Measurements from ENCODE around the gene ZMIZ1.

ZMIZ1 gene

DNA sequence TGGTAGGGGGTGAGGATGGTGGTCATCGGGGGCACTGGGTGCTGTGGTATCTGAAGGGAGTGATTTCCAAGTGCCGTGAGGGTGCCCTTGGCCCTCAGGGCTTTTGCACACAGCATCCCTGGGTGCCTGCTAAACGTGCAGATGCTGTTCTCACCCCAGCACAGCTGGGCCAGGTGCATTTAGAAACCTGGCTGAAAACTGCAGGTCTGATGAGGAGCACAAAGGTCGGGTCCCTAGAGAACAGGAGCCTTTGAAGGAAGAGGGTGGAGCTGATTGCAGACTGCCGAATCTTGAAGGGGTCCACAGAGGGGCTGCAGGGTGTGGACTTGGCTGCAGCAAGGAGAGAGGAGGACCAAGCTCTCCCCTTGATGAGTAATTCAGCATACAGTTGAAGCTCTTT, 32.0 kb downstream of the ZMIZ1 start:
- DNase-seq (ENCODE audit: low read depth) = no peak

DNA sequence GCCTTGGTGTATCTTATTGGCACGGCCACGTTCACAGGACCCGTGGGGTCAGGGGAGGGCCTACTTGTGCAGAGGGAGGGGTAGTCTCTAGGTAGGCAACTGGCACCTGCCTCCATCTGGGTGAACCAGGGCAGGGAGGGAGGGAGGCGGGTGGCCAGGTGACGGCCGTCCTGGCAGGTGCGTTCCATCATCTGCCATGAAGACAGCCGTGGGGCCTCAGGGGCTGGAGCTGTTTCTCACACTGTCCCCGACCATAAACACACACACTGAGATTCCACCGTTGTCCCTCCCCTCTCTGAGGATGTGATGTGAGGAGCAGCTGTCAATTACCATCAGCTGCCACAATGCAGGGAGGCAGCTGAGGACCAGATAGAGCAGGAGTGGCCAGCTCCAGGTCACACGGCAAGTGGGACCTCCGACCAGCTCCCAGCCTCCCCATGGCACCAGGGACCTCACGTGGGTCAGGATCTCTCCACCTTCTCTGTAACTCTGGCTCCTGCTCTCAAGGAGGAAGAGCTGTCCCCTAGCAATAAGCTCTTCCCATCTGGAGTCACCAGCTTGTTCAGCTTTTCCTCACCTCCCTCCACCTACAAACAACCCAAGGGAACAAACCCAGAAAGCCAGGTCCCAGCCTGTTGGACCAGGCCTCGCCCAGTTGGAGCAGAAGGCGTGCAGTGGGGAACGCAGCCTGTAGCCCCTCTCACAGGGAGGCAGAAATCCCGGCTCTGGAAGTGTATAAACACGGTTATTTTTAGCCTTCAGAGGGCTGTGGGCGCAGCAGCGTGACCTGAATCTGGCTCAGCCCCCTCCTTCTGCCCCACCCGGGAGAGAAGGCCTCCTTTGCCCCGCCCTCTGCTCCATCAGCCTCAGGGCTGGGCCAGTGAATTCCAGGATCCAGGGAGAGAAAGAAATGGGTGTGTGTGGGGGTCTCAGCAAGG, 33.1 kb downstream of the ZMIZ1 start:
- no peak for DNase-seq (ENCODE audit: low read depth)

DNA sequence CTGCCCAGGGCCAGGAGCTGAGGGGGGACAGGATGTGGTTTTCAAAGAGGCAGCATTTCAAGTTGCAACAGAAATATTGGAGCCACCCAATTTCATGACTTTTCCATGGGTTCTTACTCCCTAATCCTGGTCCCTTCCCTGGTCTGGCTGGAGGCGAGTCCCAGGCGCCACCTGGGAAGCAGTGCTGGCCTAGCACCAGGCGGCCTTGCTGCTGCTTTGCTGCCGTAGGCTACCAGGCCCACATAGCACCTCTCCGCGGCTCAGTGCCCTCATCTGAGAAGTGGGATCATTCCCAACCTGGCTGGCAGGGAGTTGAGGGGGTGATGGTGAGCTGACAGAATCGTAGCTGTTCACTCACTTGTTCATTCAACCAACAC, 33.7 kb downstream of the ZMIZ1 start:
- DNase-seq (ENCODE audit: low read depth) = no peak

DNA sequence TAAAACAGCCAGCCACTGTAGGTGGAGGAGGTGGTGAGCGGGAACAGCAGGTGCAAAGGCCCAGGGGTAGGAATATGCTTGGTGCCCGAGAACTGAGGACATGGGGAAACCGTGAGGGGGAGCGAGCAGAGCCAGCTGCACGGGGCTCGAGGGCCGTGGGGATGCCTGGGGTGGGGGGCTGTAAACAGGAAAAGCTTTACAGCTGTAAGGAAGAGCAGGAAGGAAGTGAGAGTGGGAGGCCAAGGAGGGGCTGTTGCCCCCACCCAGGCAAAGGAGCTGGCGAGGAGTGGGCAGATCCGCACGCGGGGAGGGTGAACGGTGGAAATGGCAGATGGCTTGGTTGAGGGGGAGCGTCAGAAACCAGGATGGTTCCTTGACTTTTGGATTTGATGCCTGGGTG, 34.4 kb downstream of the ZMIZ1 start:
- no peak for DNase-seq (ENCODE audit: low read depth)

DNA sequence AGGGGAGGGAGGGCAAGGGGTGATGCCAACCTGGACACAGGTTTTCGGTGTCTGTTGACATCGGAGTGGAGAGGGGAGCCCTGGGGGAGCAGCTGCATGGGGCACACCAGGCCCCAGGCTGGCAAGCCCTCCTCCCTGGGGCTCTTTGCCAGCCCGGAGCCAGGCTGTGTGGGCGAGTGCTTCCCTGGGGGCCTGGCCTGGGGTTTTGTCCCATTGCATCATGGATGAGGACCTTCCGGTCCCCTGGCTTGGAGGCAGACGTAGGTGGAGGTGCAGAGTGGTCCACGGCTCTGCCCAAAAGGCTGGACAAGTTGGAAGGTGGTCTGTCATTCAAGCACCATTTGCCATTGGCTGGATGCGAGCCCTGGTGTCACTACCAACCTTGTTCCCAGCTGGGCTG, 34.8 kb downstream of the ZMIZ1 start:
- DNase-seq (ENCODE audit: low read depth) = no peak

DNA sequence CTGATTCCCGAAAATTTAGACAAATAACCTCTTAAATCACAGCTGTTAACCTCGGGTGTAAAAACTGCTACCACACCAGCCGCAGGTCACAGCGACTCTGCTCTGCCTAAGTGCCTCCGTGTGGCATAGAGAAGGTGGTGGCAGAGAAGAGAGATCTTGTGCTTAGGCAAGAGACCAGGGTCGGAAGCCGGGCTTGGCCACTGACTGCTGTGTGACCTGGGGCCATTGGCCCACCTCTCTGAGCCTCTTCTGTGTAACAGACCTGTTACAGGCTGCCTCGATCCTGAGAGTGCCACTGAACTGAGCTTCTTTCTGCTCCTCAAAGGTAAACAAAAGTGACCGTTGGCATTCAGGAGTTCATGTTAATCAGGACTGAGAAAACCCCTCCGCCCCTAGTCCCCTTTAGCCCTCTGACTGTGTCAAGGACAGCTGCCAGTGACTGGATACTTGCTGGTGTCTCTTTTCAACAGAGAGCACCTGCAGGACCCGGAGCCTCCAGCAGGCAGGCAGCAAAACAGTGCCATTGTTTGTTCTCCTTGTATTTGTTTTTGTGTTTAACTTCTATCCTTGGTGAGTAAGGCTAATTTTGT, 36.5 kb downstream of the ZMIZ1 start:
- no peak for DNase-seq (ENCODE audit: low read depth)

DNA sequence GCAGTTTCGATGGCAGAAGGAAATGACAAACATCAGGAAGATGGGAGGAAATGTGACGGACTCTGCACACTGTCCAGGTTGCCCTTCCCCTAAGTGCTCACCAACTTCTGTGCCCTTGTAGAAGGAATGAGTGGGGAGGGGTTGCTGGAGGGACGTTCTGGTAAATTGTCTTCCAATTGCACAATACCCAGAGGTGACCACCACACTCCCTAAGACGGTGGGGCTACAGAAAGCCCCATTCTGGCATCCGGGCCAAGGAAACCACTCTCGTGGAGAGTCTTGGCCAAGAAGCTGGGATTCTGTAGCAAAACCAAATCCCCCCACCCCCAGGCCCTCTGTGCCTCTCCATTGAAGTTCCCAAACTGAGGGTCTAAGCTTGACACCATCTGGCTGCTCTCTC, 37.1 kb downstream of the ZMIZ1 start:
- DNase-seq (ENCODE audit: low read depth) = no peak

DNA sequence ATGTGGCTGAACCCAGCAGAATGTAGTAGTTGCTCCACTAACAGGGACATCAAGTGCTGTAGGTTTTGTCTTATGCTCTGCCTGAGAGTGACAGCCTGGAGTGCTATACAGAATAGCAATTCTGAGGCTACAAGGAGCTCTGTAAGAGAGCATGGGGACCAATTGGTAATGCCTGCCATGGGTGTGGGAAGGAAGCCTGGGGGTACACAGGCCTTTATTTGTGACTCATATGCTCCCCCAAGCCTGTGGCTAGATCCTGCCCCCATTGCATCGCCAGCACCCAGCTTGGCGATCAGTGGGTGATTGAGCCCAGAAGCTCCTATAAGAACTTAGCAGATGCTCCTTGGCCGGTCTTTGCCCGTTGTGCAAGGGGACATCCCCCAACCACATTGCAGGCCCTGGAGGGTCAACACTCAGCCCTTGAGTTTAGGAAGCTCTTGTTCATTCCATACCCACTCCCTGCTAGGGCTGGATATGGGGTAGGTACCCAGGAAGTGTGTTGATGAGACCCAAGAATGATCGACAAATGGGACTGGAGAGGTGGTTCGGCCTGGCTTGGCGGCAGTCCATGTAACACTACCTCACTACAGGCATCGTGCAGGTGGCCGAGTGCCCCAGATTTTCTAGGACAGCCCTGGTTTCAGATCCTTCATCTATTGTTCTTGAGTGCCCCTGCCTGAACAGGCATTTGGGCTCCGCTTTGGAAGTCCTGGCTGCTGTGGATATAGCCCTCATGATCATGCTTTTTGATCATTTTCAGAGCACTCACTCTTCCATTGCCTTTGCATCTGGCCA, 37.7 kb downstream of the ZMIZ1 start:
- no peak for DNase-seq (ENCODE audit: low read depth)

DNA sequence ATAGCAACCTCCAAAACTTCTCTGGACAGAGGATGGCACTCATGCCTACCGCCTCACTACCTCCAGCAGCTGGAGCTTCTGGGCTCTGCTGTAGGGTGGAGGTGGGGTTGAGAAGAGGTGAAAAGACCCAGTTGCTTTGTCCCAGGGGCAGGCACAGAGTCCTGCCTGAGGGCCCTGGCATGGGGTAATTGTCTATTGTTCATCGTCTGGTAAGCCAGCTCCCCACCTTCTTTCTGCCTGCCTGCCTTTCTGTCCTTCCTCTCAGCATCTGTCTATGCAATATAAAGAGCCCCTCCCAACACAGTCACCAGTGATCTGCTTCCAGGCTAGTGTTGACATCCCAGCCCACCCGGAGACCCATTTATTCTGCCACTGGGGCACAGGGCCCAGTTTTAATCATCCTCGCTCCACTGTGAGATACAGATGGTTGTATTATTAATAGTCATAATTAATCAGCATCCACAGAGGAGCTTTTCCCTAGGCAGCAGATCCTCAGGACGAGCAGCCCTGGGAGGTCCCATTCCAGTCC, 39.0 kb downstream of the ZMIZ1 start:
- no peak for DNase-seq (ENCODE audit: low read depth)

DNA sequence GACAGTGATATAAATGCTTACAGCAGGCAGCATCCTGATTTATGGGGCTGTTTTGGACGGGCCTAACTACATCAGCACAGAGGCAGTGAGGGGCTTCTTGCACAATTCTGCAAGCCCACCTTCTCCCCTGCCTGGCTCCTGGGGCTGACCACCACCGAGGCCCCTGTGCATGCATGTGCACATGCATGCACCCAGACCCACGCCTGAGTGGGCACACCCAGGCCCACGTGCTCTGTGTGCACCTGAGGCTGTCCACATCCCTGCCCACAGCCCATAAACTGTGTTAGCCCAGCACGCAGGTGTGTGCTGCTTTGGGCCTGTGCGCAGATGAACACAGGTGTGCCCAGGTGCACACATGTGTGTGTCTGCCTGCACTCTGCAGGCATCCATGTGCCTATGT, 40.0 kb downstream of the ZMIZ1 start:
- no peak for DNase-seq (ENCODE audit: low read depth)

DNA sequence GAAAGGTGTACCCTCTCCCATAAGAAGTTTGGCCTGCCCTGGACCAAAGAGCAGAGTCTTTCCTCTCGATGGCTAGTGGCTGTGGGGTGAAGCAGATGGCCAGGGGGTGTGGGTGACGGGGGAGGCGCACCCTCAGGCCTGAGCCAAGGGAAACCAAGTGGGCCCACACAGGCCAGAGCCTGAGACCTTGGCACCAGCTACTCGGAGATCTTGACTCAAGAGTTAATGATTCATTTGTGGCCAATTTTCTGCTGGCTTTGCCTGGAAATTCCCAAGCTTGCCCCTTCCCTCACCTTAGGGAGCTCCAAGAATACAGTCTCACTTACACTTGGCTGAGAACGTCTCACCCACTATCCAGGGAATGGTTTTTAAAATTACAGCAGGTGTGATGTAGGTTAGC, 42.7 kb downstream of the ZMIZ1 start:
- no peak for DNase-seq (ENCODE audit: low read depth)

DNA sequence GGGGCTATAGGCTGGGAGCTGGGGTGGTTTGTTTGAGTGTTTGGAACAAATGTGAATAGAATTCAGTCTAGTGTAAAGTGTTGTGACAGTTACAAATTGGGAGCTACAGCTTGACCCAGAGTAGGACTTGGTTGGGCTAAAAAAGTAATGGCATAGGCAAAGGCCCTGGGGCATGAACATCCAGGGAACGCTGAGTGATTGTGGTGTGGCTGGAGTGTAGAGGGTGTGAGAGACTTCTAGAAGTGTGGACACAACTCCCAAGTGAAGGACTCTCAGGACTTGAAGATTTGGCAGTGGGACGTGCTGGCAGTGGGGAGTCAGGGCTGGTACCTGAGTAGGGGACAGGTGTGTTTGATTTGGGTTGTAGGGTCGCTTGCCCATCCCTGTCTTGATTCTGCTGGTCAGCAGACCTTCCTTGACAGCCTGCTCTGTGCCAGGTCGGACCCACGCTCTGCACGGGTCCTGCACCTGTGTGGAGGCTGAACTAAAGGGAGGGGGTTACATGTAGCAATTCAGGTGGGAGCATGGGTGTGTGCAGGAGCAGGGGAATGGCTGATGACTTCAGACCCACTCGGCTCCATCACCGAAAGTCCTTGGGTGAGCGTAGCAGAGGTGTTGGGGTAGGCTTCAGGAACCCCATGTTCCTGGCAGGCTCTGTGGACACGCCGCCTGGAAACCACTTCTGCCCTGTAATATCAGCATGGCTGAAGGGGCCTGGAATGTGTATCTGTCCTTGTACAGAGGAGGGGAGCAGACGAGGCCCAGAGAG, 43.3 kb downstream of the ZMIZ1 start:
- DNase-seq (ENCODE audit: low read depth) = no peak

DNA sequence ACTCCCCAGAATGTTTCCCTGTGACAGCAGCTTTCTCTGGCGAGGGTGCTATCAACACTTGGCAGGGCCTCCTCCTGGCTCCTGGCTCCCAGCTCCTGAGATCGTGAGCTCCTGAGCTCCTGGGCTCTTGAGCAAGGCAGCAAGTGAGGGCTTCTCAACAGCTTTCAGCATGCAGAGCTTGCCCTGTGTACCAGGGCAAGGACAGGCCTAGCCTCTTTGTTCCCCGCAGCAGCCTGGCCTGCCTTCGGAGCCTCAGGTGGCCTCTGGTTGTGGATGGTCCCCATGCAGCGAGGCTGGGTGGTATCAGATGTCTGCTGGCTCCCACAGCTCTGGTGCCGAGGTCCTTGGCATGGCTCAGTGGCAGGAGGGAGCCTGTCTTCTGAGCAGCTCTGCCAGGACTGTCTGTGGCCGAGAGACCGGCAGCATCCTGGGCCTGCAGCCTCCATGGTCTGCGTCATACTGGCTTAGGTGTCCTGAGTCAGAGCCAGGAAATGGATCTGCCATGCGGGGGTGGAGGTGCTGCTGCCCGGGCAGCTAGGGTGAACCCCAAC, 44.2 kb downstream of the ZMIZ1 start:
- DNase-seq (ENCODE audit: low read depth) = no peak

DNA sequence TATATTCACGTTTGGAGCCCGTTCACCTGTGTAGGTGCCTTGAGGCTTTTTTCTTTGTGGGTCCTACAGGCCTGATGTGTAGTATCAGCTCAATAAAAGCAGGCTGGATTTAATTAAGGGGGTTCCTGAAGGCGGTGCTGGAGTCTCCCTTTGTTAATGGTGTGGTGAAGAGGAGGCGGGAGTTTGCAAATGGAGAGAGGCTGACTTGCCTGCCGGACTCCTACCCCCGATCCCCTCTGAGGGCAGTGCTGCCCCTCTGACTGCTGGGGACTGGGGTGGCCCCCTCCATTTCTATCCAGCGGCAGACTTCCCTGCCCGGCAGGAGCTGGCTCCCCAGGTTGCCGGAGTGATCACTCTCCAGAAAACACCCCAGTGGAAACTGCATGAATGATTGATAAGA, 45.1 kb downstream of the ZMIZ1 start:
- DNase-seq (ENCODE audit: low read depth) = no peak

DNA sequence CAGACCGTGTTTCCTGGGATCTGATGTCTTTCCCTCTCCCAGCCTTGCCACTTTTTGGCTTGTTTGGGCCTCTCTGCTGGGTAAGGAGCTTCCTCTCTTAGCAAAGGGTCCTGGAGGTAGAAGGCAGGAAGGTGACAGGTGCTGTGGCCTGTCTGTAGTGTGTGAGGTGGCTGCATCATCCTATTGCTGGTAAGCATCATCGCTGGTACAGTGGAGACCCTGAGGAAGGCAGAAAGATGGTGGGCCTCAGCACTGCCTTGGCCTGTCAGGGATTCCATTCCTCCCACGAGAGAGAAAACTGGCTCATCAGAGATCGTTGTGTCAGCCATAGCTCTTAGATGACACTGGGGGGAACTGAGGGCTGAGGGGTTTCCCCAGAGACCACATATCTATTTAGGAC, 46.5 kb downstream of the ZMIZ1 start:
- no peak for DNase-seq (ENCODE audit: low read depth)

DNA sequence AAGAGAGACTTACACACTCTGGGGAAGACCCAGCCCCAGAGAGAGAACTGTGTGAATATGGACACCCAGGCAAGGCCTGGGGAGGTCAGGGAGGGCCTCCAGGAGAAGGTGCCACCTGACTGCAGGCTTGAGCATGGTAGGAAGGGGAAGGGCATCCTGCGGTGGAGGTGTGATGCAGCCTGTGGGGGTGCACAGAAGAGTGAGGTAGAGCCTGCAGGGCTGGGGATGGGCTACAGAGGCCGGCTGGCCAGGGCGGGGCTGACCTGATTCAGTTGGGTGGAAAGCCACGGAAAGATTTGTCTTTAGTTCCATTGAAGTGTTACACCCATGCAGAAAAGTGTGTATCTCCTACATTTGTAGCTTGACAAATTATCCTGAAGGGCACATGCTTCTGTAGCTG, 47.6 kb downstream of the ZMIZ1 start:
- DNase-seq (ENCODE audit: low read depth) = no peak

DNA sequence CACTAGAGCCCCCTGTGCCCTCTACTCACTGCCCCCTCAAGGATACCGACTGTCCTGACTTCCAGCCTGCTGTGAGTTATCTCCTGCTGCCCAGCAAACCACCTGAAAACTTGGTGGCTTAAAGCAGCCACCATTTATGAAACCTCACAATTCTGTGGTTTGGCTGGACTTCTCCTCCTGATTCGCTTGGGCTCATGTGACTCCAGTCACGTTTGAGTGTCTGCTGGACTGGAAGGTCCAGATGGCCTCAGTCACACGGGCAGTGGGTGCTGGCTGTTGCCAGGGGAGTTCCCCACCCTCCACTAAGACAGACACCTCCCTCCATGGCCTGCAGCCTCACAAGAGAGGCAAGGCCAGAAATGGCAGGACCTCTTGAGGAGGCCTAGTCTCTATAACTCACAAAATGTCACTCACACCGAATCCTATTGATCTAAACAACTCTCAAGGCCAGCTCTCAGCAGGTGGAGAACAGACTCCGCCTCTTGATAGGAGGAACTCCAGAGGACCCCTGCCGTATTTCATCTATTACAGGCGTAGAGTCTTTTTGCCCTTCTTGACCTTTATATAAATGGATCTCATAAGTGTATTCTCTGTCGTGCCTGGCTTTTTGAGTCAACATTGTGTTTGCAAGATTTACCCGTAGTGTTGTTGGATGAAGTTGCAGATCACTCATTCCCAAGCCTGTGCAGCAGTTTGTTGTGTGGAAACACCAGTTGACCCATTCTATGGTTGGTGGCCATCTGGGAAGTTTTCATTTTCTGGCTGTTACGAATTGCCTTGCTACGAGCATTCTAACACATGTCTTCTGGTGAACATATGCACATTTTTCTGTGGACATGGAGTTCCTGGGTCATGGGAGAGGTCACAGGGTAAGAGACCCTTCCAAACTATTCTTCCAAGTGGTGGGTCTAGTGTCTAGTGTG, 48.3 kb downstream of the ZMIZ1 start:
- DNase-seq (ENCODE audit: low read depth) = no peak

DNA sequence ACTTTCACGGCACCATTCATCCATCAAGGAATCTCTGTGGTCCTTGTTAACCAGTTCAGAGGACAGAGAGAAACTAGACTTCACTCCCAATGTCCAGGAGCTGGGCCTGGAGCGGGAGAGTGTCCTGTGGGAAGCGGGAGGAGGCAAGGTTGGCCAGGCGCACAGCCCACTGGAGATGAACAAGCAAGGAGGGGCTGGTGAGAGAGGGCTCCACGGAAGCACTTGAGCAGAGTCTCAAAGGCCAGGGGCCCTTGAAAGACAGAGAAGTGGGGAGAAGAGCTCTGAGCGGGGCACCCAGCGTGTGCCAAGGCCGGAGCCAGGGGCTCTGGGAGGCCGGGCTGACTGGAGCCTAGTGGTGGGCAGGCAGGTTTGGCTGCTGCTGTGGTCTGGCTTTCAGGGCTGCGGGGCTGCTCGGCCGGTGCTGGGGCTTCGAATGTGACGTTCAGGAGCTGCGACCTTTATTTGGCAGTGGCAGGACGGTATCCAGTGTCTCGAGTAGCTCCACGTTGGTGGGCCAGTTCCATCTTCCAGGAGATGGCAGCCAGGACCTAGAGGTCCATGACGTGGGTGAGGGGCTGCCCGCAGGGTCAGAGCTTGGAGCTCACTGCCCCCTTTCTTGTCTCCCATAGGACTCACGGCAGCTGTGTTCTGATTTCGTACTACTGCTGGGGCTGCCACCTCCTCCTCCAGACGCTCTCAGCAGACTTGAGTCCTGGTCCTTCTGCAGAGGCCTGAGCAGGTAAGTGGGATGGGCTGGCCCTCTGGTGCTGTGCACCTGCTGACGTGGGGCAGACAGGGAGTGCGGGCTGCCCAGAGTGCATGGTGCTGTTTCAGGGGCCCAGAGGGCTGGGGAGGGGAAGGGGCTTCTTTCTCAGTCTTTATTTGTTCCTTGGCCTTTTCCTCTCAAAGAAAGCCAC, 49.8 kb downstream of the ZMIZ1 start:
- DNase-seq (ENCODE audit: low read depth) = no peak

DNA sequence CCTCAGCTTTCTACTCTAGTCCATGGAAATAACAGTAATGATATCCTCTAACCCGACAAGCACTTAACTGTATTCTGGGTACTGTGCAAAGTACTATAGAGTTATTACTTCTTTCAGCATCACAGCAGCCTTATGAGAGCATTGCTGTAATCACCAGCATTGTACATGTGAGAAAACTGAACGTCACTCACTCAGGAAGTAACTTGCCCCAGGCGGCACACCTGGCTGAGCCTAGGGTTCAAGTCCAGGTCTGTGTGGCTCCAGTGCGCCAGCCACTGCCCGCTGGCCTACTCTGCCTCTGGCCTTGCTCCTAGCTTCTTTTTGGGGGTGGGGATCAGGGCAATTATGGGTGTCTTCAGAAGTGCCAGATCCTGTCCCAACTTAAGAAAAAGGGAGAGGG, 50.5 kb downstream of the ZMIZ1 start:
- DNase-seq (ENCODE audit: low read depth) = no peak
